GM12801 (cell line): ENCODE measurements around the gene HKDC1.

Experiments
- CTCF ChIP-seq: IDR thresholded peaks from one replicate; pipeline ENCODE4 v1.5.1; 2011; ENCODE audit warnings: control low read depth; ENCODE audit not compliant: insufficient read length; ENCODE audit errors: extremely low read depth

HKDC1 gene

GRCh38 chr10:69182005-69182404 is 38.1 kb upstream of the HKDC1 start:
- no peak for TF ChIP-seq CTCF

GRCh38 chr10:69186524-69186923 is 33.6 kb upstream of the HKDC1 start:
- no peak for TF ChIP-seq CTCF

GRCh38 chr10:69201045-69201444 is 19.1 kb upstream of the HKDC1 start:
- no peak for TF ChIP-seq CTCF

GRCh38 chr10:69202332-69202731 is 17.8 kb upstream of the HKDC1 start:
- TF ChIP-seq CTCF = no peak

GRCh38 chr10:69208761-69209160 is 11.4 kb upstream of the HKDC1 start:
- no peak for TF ChIP-seq CTCF

- TF ChIP-seq CTCF = no peak
Observed at GRCh38 chr10:69209787-69210484, 10.2 kb upstream of the HKDC1 start.

GRCh38 chr10:69211104-69211503 is 9.0 kb upstream of the HKDC1 start:
- TF ChIP-seq CTCF = no peak

- TF ChIP-seq CTCF = no peak
Observed at GRCh38 chr10:69211524-69211923, 8.6 kb upstream of the HKDC1 start.
